ENCODE data around the gene CABCOCO1. TPM values are rescaled to one million over a fixed set of nuclear protein-coding genes. Genes with fewer than 3 reads are reported as not detected.

CABCOCO1 gene
- total and polyA plus RNA-seq, 2 of the 13 experiments (the other 11 are each of a cell fraction or from before 2014, with no cell fraction given) = not detected

DNA sequence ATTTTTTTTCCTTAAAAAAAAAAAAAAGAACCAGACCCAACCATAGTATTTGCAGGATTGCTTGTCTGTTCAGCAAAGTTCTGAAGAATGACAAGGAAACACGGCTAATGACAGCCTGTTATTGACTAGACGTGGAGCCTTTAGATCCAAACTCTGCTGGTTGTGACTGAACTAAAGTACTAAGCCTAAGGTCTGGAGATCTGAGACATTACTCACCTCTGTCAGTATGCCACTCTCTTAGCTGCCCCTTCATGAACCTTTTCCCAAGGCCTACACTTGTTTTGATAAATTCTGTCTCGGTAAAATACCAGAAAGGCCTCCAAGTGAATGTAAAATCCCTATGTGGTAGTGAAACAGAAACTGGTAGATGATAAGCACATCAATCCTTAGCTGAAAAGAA lies 101.0 kb downstream of the CABCOCO1 start:
- H3K4me1 ChIP-seq (ENCODE audit: insufficient read depth, low read length) = no peaks in the 10 kb centered on the region
- POLR2A ChIA-PET = no interaction called here

More for the DNA sequence above, 101.0 kb downstream of the CABCOCO1 start:
- Histone ChIP-seq H3K9me3 (ENCODE audit: low read length) (no peaks in the 10 kb centered on the region), H3K36me3 (replicated peaks in 1 of 2; ENCODE audit: control insufficient read depth in 1 of 2, insufficient read depth in 2 of 2, low read length in 2 of 2) (no peaks in the 10 kb centered on the region), H3K4me2 (ENCODE audit: low read depth, low read length) (no peak overlapping the region), H3K27me3 (ENCODE audit: control insufficient read depth in 1 of 2, insufficient read depth in 2 of 2, low read length in 2 of 2) (no peaks in the 10 kb centered on the region), H3K9ac (ENCODE audit: insufficient read depth, low read depth, low read length) (no peak overlapping the region), H3K4me3 (replicated peaks in 1 of 3; ENCODE audit: insufficient read depth in 1 of 3, low read depth in 2 of 3, low read length in 3 of 3) (no peak overlapping the region), H4K20me1 (ENCODE audit: insufficient read depth, low read length) (no peaks in the 10 kb centered on the region), H3K79me2 (ENCODE audit: insufficient read depth, low read length) (no peaks in the 10 kb centered on the region), H2AFZ (ENCODE audit: low read length) (no peak overlapping the region), H3K27ac (ENCODE audit: extremely low read length, insufficient read depth, low read length) (no peak overlapping the region)
- 47% methylated on average over 3 of the region's 3 CpGs for WGBS (ENCODE audit: low lambda C conversion rate)
- in situ Hi-C loops (cut with HindIII; ENCODE audit: extremely low pct_ligation_motif_present, low pct_unique_long_range_greater_than_20kb) (no loop called here), intact Hi-C loops (cut with micrococcal nuclease; ENCODE audit: unreplicated experiment) (no loop called here)
- FAIRE-seq (no peak), DNase-seq (ENCODE audit: low spot score) (no peak), ATAC-seq (no peak)
- no peak for TF ChIP-seq RFX5 (IDR thresholded peaks at IDR 0.05; ENCODE audit: low read depth, low read length)
- no peak for TF ChIP-seq SP1 (IDR thresholded peaks at IDR 0.05)
- no peak for TF ChIP-seq SP1 (CRISPR knock-in tag; IDR thresholded peaks at IDR 0.05)
- TF ChIP-seq ZBTB49 (CRISPR knock-in tag; IDR thresholded peaks at IDR 0.05; ENCODE audit: borderline replicate concordance) = no peak
- no peak for TF ChIP-seq ELF1 (CRISPR knock-in tag; IDR thresholded peaks at IDR 0.05)
- TF ChIP-seq NCOA5 (CRISPR knock-in tag; IDR thresholded peaks at IDR 0.05) = no peak
- no peak for TF ChIP-seq ZNF260 (CRISPR knock-in tag; IDR thresholded peaks at IDR 0.05; ENCODE audit: borderline replicate concordance, low read depth)
- TF ChIP-seq PITX1 (CRISPR knock-in tag; IDR thresholded peaks at IDR 0.05) = no peak
- TF ChIP-seq MLX (CRISPR knock-in tag; IDR thresholded peaks at IDR 0.05) = no peak
- CTCF ChIA-PET (ENCODE audit: low intra/inter-chr PET ratio, low total read pairs) = no interaction called here
- no TSS peak for BruUV-seq (replicated peaks)

Data from HepG2 (cell line).